Chondrocyte (in vitro differentiated cells): Measurements from ENCODE around the gene TIFAB. TPM values are rescaled to one million over a fixed set of nuclear protein-coding genes. Genes with fewer than 3 reads are reported as not detected.

Experiments used
- DNase-seq: peaks from one replicate; pipeline ENCODE4 v3.0.0; 2021; ENCODE audit warnings: mixed read lengths, low spot score
- H3K27ac Mint-ChIP-seq: one replicate; pipeline ENCODE4 v1.8.0; 2021; ENCODE audit warnings: mild to moderate bottlenecking, moderate library complexity, mixed read lengths; ENCODE audit not compliant: unreplicated experiment
- H3K27me3 Mint-ChIP-seq: 2 replicates; pipeline ENCODE4 v1.8.0; 2021; ENCODE audit warnings: low read depth, mixed read lengths
- H3K36me3 Mint-ChIP-seq: 2 replicates; pipeline ENCODE4 v1.8.0; 2021; ENCODE audit warnings: low read depth, mixed read lengths
- H3K4me1 Mint-ChIP-seq: 2 replicates; pipeline ENCODE4 v1.8.0; 2021; ENCODE audit warnings: low read depth, mild to moderate bottlenecking, mixed read lengths
- H3K4me3 Mint-ChIP-seq: one replicate; pipeline ENCODE4 v1.8.0; 2021; ENCODE audit warnings: mild to moderate bottlenecking, moderate library complexity, mixed read lengths; ENCODE audit not compliant: unreplicated experiment
- H3K9me3 Mint-ChIP-seq: 2 replicates; pipeline ENCODE4 v1.8.0; 2021; ENCODE audit warnings: low read depth, mixed read lengths
- CTCF ChIP-seq: fragments of 200-600 bp; sonication (generic); IDR thresholded peaks from 2 replicates; pipeline ENCODE4 v1.5.0; 2021; ENCODE audit warnings: antibody characterized with exemption, mild to moderate bottlenecking, moderate library complexity
- total RNA-seq: library from RNA; stranded (reverse); gene quantifications from 3 replicates; pipeline ENCODE4 v1.2.1, GENCODE V29; 2021

TIFAB gene
- total RNA-seq, 1 donor from 2014 or later = not detected

GRCh38 chr5:135426102-135427082, 25.8 kb downstream of the TIFAB start:
- no peak for DNase-seq
- TF ChIP-seq CTCF = peak; percentile 81
- Mint-ChIP-seq H3K4me1 (no peaks in the 10 kb centered on the region), H3K36me3 (peaks cover 2% of the 10 kb centered on the region), H3K9me3 (peaks cover 15% of the 10 kb centered on the region), H3K27ac (no peak overlapping the region), H3K27me3 (peaks cover 12% of the 10 kb centered on the region), H3K4me3 (no peak overlapping the region)

GRCh38 chr5:135425641-135426040, 26.5 kb downstream of the TIFAB start:
- peaks cover 19% of the 10 kb centered on the region for H3K27me3 Mint-ChIP-seq
- no peaks in the 10 kb centered on the region for H3K4me1 Mint-ChIP-seq
- DNase-seq = no peak
- no peak for TF ChIP-seq CTCF
- peaks cover 15% of the 10 kb centered on the region for H3K9me3 Mint-ChIP-seq
- no peak overlapping the region for H3K4me3 Mint-ChIP-seq
- H3K36me3 Mint-ChIP-seq = peaks cover 3% of the 10 kb centered on the region
- H3K27ac Mint-ChIP-seq = no peak overlapping the region

- Mint-ChIP-seq H3K9me3 (peaks cover 19% of the 10 kb centered on the region), H3K4me1 (no peaks in the 10 kb centered on the region), H3K4me3 (no peak overlapping the region), H3K27ac (no peak overlapping the region), H3K27me3 (peaks cover 34% of the 10 kb centered on the region), H3K36me3 (peaks cover 9% of the 10 kb centered on the region)
- no peak for DNase-seq
- no peak for TF ChIP-seq CTCF
Observed at GRCh38 chr5:135423846-135424168, 28.3 kb downstream of the TIFAB start.

- peaks cover 39% of the 10 kb centered on the region for H3K27me3 Mint-ChIP-seq
- no peak for DNase-seq
- no peak overlapping the region for H3K27ac Mint-ChIP-seq
- peaks cover 18% of the 10 kb centered on the region for H3K9me3 Mint-ChIP-seq
- no peak overlapping the region for H3K4me3 Mint-ChIP-seq
- TF ChIP-seq CTCF = no peak
- H3K4me1 Mint-ChIP-seq = no peaks in the 10 kb centered on the region
- peaks cover 9% of the 10 kb centered on the region for H3K36me3 Mint-ChIP-seq
Observed at GRCh38 chr5:135423146-135423845, 28.9 kb downstream of the TIFAB start.

GRCh38 chr5:135422419-135422818, 29.7 kb downstream of the TIFAB start:
- Mint-ChIP-seq H3K27me3 (peaks cover 46% of the 10 kb centered on the region), H3K27ac (no peak overlapping the region), H3K9me3 (peaks cover 15% of the 10 kb centered on the region), H3K4me1 (no peaks in the 10 kb centered on the region), H3K36me3 (peaks cover 8% of the 10 kb centered on the region), H3K4me3 (no peak overlapping the region)
- TF ChIP-seq CTCF = no peak
- DNase-seq = no peak
